GM18520 (cell line): ENCODE measurements around the gene ZNF609.
"Not testable (repeated sequence)": the region's sequence is repeated elsewhere in the genome, so short reads cannot be mapped to it uniquely, and the experiment has no call there.

ENCODE experiments used
- ATAC-seq: cut with Tn5 transposase; IDR thresholded peaks from one replicate; pipeline ENCODE4 v1.9.1; 2021; ENCODE audit not compliant: unreplicated experiment

The ZNF609 gene

DNA sequence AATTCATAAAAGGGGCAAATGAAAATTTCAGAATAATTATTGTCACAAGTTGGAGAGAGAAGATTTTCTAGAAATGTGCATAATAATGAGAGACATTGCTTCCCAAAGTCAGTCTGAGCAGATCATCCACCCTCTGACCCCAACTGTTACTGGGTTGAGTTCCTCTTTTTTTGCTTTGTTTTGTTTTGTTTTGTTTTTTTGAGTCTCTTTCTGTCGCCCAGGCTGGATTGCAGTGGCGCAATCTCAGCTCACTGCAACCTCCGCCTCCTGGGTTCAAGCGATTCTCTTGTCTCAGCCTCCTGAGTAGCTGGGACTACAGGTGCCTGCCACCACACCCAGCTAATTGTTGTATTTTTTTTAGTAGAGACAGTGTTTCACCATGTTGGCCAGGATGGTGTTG, 179.4 kb downstream of the ZNF609 start:
- ATAC-seq = not testable (repeated sequence)

- no peak for ATAC-seq
Observed at GRCh38 chr15:64640146-64640871, 179.9 kb downstream of the ZNF609 start.

DNA sequence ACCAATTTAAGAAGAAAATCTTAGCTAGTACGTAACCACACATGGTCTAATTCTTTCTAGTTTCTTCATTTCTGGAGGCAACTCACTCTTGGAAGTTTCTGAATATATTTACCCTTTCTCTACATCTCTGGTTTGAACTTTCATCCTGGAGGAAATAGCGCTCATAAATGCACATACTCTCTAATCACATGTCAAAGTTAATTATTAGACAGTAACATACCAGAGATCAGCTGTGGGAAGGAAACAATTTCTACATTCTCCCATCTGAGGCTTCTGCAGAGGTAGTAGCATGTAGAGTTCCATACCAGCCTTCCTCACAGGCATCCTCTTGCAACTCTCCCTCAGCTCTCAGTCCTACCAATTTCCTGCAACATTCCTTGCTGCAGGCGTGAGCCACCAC, 182.5 kb downstream of the ZNF609 start:
- no peak for ATAC-seq

DNA sequence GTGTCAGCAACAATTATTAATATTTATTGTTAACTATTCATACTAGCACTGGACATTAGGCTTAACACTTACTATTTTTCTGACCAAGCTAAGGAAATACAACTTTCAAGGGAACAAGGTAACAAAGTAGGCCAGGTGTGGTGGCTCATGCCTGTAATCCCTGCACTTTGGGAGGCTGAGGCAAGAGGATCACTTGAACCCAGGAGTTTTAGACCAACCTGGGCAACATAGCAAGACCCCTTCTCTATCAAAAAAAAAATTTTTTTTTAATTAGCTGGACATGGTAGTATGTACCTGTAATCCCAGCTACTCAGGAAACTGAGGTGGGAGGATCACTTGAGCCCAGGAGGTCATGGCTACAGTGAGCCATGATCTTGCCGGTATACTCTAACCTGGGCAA, 183.3 kb downstream of the ZNF609 start:
- ATAC-seq = no peak

- not testable (repeated sequence) for ATAC-seq
Observed at GRCh38 chr15:64644811-64645210, 184.4 kb downstream of the ZNF609 start.

GRCh38 chr15:64645995-64646394, 185.6 kb downstream of the ZNF609 start:
- no peak for ATAC-seq

- no peak for ATAC-seq
Observed at GRCh38 chr15:64647367-64647766, 187.0 kb downstream of the ZNF609 start.

GRCh38 chr15:64650552-64650951, 190.2 kb downstream of the ZNF609 start:
- ATAC-seq = no peak

DNA sequence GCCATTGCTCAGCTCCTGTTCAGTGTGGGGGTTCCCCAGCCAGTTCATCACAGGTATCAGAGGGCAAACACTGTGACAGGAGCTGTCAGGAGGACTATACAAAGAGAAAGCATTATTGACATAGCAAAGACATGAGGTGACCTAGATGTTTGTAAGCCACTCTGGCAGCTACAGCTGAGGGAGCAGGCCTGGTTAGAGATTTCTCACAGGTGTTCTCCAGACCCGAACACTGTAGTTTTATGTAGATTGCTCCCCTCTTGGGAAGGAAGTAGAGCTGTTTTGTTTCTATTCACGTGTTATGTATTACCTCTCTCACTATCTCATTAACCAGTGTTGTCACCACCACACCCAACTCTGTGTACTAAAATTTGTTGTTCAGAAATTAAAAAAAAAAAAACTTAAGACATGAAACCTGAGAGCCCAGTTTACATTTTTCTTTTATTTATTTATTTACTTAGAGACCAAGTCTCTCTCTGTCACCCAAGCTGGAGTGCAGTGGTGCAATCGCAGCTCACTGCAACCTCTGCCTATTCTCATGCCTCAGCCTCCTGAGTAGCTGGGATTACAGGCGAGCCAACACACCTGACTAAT, 191.3 kb downstream of the ZNF609 start:
- ATAC-seq = peak; percentile 86

GRCh38 chr15:64653757-64654156, 193.4 kb downstream of the ZNF609 start:
- ATAC-seq = no peak

DNA sequence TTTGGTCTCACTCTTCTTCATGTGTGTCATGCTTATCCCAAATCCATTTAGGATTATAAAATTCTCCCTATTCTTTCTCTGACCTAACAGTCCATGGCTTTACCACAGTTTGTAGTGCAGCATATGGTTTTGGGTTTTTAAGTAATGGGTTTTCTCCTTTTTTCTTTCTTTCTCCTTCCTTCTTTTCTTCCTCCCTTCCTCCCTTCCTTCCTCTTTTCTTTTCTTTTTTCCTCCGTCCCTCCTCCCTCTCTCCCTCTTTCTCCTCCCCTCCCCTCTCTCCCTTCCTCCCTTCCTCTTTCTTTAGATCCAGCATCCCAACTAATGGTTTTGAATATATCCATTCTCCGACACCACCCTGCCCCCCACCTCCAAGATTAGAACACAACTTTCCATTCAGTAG, 196.1 kb downstream of the ZNF609 start:
- ATAC-seq = no peak

GRCh38 chr15:64665179-64665578, 204.8 kb downstream of the ZNF609 start:
- ATAC-seq = no peak

DNA sequence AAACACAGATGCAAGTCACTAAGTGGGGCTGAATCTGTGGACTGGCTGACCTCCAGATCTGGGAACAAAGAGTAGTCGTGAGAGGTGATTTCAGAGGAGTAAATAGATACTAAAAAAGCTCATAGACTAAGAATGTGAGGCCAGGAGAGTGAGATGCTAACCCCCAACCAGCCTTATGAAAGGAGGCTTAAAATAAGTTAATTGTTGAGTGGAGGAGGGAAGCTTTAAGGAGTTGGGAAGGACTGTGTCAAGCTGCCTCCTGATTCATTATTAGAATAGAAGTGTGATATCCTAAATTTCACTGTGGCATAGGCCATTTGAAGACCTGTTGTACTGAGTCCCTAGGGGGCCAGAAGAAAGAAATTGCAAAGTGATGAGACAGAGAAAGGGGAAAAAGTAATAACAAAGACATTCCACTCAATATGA, 207.4 kb downstream of the ZNF609 start:
- no peak for ATAC-seq

DNA sequence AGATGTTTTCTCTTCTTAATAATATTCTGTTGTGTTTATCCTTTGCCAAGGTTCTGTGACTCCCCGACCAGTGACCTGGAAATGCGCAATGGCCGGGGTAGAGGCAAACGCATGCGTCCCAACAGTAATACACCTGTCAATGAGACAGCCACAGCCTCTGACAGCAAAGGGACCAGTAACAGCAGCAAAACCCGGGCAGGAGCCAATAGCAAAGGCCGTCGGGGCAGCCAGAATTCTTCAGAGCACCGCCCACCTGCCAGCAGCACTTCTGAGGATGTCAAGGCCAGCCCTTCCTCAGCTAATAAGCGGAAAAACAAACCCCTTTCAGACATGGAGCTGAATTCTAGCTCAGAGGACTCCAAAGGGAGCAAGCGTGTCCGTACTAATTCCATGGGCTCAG, 213.5 kb downstream of the ZNF609 start:
- ATAC-seq = no peak

- no peak for ATAC-seq
Observed at GRCh38 chr15:64678126-64678819, 217.9 kb downstream of the ZNF609 start.

- ATAC-seq = no peak
Observed at GRCh38 chr15:64680097-64680496, 219.7 kb downstream of the ZNF609 start.

DNA sequence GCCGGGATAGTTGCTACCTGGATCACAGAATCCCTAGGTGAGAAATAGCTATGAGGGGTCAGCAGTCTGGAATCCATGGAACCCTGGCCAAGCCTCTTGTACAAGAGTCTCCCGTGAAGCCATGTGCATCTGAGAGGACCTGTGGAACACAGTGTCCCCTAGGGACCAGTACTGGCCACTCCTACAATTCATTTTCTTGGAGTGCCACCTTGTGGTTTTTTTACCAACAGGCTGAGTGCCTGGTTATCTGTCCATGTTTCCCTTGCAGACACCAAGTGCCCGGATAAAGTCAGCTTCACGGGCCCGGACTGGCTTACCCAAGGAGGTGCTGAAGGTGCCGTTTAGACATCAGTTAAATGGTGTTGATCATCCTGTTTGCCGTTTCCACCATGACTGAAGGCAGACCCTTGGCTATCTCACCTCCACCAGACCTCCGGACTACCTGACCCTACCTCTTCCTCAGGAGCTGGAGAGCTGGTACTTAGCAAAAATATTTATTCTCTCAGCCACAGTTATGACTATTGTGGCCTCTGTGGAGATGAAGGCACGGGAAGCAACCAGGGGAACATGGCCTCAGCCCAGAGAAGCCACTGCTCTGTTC, 221.1 kb downstream of the ZNF609 start:
- ATAC-seq = no peak

GRCh38 chr15:64682255-64682654, 221.9 kb downstream of the ZNF609 start:
- no peak for ATAC-seq

DNA sequence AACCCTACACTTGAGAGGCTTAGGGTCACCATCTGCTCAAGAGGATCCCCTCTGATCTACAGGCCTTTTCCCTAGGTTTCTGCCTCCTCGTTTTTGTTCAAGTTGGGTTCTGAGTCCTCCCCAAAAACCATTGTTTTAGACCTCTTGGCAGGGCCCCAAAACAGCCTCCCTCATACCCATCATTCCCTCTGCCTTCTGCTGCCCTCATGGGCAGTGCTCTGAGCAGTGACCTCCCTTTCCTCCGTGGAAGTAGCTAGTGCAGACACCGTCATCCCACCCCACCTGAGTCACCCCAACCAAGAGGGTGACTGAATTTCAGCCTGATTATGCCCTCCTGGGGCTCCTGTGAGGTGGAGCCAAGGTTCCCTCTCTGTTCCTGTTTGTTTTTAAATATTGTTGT, 223.0 kb downstream of the ZNF609 start:
- ATAC-seq = no peak

- no peak for ATAC-seq
Observed at GRCh38 chr15:64685230-64685888, 225.0 kb downstream of the ZNF609 start.

DNA sequence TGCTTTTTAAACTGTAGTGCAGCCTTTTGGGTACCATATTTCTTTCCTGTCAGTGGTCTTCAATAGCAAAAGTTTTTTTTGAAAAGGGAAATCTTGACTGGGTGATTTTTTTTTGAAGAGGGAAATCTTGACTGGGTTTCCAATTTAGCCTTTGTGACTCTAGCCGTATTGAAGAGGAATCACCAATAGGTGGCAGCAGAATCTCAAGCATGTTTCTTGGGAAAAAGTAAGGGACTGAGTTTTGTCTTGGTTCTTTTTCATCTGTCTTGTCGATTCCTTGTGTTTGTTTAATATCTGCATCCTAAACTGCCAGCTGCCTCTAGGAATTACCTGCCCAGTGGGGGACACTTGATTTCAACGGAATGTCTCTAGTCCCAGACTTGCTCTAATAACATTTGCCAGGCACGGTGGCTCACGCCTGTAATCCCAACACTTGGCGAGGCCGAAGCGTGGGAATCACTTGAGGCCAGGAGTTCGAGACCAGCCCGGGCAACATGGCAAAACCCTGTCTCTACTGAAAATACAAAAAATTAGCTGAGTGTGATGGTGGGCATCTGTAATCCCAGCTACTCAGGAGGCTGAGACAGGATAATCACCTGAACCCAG, 225.9 kb downstream of the ZNF609 start:
- ATAC-seq = no peak
